ENCODE results near the gene TPK1.

- TF ChIP-seq EZH2 (IDR thresholded peaks at IDR 0.05; ENCODE audit: insufficient read depth, low read length) (no peak), CTCF (IDR thresholded peaks at IDR 0.05; ENCODE audit: insufficient read depth, low read depth, low read length) (no peak)
Measured at GRCh38 chr7:144771927-144772326, 63.9 kb downstream of the TPK1 start.

All from astrocyte (in vitro differentiated cells and primary cell).